HG02870 (cell line): ENCODE measurements around the gene HUNK.

Experiments
- ATAC-seq: cut with Tn5 transposase; IDR thresholded peaks from one replicate; pipeline ENCODE4 v1.9.1; 2021; ENCODE audit warnings: mild to moderate bottlenecking, moderate library complexity; ENCODE audit not compliant: unreplicated experiment

The HUNK gene

DNA sequence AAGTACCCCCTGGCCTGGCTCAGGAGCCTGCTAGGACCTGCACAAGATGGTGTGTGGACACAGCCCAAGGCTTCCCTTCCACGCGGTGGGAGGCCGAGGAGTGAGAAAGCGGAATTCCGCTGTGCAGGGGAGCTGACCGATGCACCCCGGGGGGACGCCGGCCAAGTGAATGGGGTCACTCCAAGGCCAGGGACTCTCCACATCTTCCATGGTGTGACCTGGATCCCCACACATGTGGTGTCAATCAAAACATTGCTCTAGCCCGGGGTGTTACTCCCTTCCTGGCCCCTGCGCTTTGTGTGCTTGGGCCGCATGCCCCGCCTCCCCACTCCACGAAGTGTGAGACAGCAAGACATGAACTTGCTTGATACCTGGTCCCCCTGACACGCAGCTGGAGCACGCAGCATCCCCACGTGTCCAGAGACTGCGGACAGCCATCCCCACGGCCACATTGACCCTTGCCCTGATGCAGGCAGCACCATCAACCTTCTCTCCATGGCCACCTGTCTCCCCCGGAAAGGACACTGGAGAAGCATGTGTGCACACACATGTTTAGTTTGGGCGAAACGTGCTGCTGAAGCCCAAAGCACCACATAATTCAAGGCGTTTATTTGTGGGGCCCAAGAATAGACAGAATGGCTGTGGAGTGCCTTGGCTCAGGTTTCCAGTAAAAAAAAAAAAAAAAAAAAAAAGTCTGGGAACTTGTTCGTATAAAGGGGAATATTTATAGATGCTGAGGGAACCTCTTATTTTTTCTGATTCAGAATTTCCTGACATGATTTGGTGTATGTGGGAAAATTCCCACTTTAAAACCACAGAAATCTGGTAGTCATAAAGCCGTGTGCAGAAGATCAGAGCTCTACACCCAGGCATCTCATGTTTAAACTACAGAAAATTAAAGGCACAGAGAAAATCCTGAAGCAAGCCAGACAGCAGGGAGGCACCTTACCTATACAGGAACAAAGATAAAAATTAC is 171.7 kb downstream of the HUNK start:
- no peak for ATAC-seq

DNA sequence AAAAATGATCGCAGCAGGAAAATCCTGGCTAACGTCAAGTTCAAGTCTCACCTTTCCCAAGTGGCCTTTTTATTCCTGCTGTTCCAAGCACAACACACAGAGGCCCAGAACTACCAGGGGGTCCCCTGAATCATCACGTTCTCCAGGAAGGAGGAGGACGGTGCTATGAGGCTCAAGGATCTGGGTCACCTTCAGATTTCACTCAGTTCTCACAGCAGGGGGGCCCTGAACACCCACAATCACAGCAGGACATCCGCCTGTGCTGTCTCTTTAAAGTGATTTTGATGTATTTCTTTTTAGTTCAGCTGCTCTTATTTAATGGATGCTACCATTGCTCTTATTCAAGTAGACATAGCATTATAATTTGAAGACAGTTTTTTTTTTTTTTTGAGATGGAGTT is 173.4 kb downstream of the HUNK start:
- no peak for ATAC-seq

DNA sequence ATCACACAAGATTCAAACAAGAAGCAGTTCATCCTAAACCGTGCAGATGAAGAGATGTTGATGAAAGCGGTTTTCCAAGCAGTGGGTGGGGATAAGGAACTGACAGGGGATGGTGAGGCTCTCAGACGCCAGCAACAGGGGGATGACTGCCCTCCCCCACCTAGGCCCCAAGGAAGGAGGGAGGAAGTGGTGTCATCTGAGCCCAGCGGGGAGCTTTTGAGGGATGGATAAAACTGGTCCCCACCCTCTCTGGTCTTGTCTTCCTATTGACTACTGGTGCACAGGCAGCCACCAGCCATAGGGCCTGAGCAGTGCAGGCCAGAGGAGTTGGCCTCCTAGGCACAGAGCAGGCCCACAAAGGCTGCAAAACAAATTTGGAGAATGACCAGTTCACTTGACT is 175.5 kb downstream of the HUNK start:
- ATAC-seq = no peak
